ENCODE measurements around the gene ANGPTL2.

ANGPTL2 gene

DNA sequence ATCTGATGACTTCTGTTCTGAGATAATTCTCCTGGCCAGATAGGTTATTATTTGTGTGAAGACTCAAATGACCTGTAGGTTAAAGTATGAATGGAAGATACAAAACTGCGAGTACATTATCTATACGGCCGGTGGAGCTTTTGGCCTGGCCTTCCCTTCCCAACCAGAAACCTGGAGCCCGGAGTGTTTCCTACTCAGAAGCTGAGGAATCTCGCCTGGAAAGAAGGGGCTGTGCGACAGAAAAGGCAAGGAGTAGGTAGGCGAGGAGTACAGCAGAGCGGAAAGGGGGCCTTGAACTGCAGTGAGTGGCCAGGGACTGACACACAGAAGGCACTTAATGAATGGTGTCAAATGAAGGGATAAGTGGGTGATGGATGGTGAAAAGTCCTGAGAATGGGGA, 34.6 kb downstream of the ANGPTL2 start:
- Histone ChIP-seq H3K36me3 (ENCODE audit: low read depth) (no peaks in the 10 kb centered on the region), H3K4me3 (ENCODE audit: severe bottlenecking) (no peak overlapping the region), H3K27me3 (ENCODE audit: insufficient read depth, poor library complexity, severe bottlenecking) (no peaks in the 10 kb centered on the region), H3K27ac (ENCODE audit: poor library complexity, severe bottlenecking) (no peak overlapping the region), H3K4me1 (ENCODE audit: insufficient read depth, poor library complexity, severe bottlenecking) (no peaks in the 10 kb centered on the region), H3K9me3 (ENCODE audit: severe bottlenecking) (no peaks in the 10 kb centered on the region)
- DNase-seq (ENCODE audit: low spot score) (no peak), ATAC-seq (ENCODE audit: low read depth) (no peak)
- TF ChIP-seq, protein P1, sequence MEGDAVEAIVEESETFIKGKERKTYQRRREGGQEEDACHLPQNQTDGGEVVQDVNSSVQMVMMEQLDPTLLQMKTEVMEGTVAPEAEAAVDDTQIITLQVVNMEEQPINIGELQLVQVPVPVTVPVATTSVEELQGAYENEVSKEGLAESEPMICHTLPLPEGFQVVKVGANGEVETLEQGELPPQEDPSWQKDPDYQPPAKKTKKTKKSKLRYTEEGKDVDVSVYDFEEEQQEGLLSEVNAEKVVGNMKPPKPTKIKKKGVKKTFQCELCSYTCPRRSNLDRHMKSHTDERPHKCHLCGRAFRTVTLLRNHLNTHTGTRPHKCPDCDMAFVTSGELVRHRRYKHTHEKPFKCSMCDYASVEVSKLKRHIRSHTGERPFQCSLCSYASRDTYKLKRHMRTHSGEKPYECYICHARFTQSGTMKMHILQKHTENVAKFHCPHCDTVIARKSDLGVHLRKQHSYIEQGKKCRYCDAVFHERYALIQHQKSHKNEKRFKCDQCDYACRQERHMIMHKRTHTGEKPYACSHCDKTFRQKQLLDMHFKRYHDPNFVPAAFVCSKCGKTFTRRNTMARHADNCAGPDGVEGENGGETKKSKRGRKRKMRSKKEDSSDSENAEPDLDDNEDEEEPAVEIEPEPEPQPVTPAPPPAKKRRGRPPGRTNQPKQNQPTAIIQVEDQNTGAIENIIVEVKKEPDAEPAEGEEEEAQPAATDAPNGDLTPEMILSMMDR (IDR thresholded peaks at IDR 0.05; ENCODE audit: poor library complexity, severe bottlenecking) = no peak

DNA sequence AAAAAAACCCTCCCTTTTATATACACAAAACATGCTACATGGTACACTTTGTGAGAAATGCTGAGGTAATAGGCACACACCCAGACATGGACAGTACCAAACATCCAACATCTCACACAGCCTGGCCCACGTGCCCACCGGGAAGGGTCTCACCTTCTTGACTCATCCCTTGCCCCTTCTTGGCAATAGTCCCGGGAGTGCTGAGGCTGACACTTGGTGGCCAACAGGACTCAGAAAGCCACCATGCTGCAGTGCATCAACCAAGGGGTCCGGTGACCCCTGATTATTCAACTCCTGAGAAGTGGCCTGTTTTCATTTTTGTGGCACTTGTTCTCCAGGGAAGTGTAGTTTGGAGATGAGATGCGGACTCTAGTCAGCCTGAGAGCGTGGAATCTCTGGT, 35.0 kb downstream of the ANGPTL2 start:
- no peaks in the 10 kb centered on the region for H3K27me3 ChIP-seq (ENCODE audit: insufficient read depth, poor library complexity, severe bottlenecking)
- no peaks in the 10 kb centered on the region for H3K9me3 ChIP-seq (ENCODE audit: severe bottlenecking)
- H3K4me3 ChIP-seq (ENCODE audit: severe bottlenecking) = no peak overlapping the region
- DNase-seq (ENCODE audit: low spot score) = no peak
- H3K36me3 ChIP-seq (ENCODE audit: low read depth) = no peaks in the 10 kb centered on the region
- no peak for ATAC-seq (ENCODE audit: low read depth)
- H3K4me1 ChIP-seq (ENCODE audit: insufficient read depth, poor library complexity, severe bottlenecking) = no peaks in the 10 kb centered on the region
- H3K27ac ChIP-seq (ENCODE audit: poor library complexity, severe bottlenecking) = no peak overlapping the region
- TF ChIP-seq, protein P1 (IDR thresholded peaks at IDR 0.05; ENCODE audit: poor library complexity, severe bottlenecking) = no peak

DNA sequence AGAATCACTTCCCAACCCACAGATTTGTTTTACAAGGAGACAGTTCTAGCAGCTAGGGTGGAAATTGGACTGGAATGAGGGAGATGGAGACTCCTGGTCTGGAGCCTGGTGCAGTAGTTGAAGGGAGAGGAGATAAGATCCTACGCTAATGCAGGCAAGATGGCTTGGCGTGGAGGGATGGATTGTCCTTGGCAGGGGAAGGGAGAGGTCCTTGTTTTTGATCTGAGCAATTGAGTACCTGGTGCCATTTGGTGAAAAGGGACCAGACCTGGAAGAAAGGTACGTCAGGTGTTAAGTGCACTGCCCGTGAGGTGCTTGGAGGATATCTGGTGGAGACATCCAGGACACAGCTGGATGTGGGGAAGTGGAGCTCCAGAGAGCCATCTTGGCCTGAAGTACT, 35.7 kb downstream of the ANGPTL2 start:
- Histone ChIP-seq H3K4me3 (ENCODE audit: severe bottlenecking) (no peak overlapping the region), H3K27me3 (ENCODE audit: insufficient read depth, poor library complexity, severe bottlenecking) (no peaks in the 10 kb centered on the region), H3K36me3 (ENCODE audit: low read depth) (no peaks in the 10 kb centered on the region), H3K4me1 (ENCODE audit: insufficient read depth, poor library complexity, severe bottlenecking) (no peaks in the 10 kb centered on the region), H3K27ac (ENCODE audit: poor library complexity, severe bottlenecking) (no peak overlapping the region), H3K9me3 (ENCODE audit: severe bottlenecking) (no peaks in the 10 kb centered on the region)
- ATAC-seq (ENCODE audit: low read depth) = no peak
- TF ChIP-seq, protein P1 (IDR thresholded peaks at IDR 0.05; ENCODE audit: poor library complexity, severe bottlenecking) = no peak
- DNase-seq (ENCODE audit: low spot score) = no peak

DNA sequence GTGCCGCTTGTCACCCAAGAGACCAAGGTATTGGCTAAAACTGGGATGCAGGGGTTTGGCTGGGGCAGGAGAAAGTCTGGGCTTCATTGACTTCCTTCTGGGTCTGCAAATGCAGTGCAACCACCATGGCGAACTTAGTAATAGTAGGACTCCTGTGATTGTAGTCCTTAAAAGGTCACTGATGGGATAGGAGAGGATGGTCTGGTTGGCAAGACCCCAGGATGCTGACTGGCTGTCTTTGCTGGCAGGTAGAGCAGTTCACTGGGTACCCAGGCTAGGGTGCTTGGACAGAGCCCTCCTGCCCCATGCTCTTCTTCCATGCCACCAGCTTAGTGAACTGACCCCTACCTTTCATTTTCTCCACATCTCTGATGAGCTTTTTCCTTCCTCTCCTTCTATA, 37.2 kb downstream of the ANGPTL2 start:
- H3K9me3 ChIP-seq (ENCODE audit: severe bottlenecking) = no peaks in the 10 kb centered on the region
- H3K27ac ChIP-seq (ENCODE audit: poor library complexity, severe bottlenecking) = no peak overlapping the region
- TF ChIP-seq, protein P1 (IDR thresholded peaks at IDR 0.05; ENCODE audit: poor library complexity, severe bottlenecking) = no peak
- no peaks in the 10 kb centered on the region for H3K27me3 ChIP-seq (ENCODE audit: insufficient read depth, poor library complexity, severe bottlenecking)
- no peaks in the 10 kb centered on the region for H3K36me3 ChIP-seq (ENCODE audit: low read depth)
- no peaks in the 10 kb centered on the region for H3K4me1 ChIP-seq (ENCODE audit: insufficient read depth, poor library complexity, severe bottlenecking)
- no peak overlapping the region for H3K4me3 ChIP-seq (ENCODE audit: severe bottlenecking)
- ATAC-seq (ENCODE audit: low read depth) (no peak), DNase-seq (ENCODE audit: low spot score) (no peak)

DNA sequence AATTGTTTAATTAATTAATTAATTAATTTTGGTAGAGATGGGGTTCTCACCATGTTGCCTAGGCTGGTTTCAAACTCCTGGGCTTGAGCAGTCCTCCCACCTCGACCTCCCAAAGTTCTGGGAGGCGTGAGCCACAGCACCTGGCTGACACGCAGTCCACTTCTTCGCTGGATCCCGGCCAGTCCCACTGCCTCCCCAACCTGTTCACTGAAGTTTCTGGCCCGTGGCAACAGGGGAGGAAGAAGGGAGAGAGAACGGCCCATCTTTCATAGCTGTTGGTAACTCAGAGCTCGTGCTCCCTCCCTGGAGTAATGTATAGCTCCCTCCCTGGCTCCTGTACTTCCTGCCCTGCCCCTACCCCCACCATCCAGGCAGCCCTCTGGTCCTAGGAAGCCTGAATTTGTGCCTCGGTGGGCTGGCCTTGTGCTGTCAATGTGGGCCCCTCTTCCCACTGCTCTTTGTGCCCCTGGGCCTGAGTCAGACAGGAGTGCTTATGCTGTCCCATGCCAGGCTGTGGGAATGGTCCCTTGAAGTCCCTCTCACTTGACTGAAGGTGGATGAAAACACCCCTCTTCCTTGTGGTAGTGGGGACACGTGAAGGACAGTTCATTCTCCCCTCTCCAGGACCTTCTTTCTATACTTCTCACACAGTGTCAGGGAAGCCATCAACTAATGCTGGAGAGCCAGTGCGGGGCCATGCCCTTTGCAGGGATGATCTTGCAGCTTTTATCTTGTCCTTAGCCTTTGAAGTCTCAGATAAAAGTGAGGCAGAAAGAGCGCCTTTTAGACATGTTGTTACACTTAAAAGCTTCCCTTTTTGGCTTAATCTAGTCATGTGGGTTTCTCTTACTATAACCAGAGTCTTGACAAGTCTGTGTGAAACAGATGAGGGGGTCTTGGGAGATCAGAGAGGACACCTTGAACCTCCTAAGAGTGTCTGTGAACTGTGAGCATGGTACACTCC, 38.1 kb downstream of the ANGPTL2 start:
- TF ChIP-seq, protein P1 (IDR thresholded peaks at IDR 0.05; ENCODE audit: poor library complexity, severe bottlenecking) = no peak
- Histone ChIP-seq H3K4me1 (ENCODE audit: insufficient read depth, poor library complexity, severe bottlenecking) (no peaks in the 10 kb centered on the region), H3K27me3 (ENCODE audit: insufficient read depth, poor library complexity, severe bottlenecking) (no peaks in the 10 kb centered on the region), H3K9me3 (ENCODE audit: severe bottlenecking) (no peaks in the 10 kb centered on the region), H3K27ac (ENCODE audit: poor library complexity, severe bottlenecking) (no peak overlapping the region), H3K36me3 (ENCODE audit: low read depth) (no peaks in the 10 kb centered on the region), H3K4me3 (ENCODE audit: severe bottlenecking) (no peak overlapping the region)
- ATAC-seq (ENCODE audit: low read depth) (no peak), DNase-seq (ENCODE audit: low spot score) (no peak)
